EL (cell line): ENCODE results near the gene IFI6.
"Not testable (repeated sequence)": the region's sequence is repeated elsewhere in the genome, so short reads cannot be mapped to it uniquely, and the experiment has no call there.

ENCODE experiments used
- DNase-seq: peaks from one replicate; pipeline ENCODE4 v3.0.0-alpha.2; 2016

IFI6 gene

DNA sequence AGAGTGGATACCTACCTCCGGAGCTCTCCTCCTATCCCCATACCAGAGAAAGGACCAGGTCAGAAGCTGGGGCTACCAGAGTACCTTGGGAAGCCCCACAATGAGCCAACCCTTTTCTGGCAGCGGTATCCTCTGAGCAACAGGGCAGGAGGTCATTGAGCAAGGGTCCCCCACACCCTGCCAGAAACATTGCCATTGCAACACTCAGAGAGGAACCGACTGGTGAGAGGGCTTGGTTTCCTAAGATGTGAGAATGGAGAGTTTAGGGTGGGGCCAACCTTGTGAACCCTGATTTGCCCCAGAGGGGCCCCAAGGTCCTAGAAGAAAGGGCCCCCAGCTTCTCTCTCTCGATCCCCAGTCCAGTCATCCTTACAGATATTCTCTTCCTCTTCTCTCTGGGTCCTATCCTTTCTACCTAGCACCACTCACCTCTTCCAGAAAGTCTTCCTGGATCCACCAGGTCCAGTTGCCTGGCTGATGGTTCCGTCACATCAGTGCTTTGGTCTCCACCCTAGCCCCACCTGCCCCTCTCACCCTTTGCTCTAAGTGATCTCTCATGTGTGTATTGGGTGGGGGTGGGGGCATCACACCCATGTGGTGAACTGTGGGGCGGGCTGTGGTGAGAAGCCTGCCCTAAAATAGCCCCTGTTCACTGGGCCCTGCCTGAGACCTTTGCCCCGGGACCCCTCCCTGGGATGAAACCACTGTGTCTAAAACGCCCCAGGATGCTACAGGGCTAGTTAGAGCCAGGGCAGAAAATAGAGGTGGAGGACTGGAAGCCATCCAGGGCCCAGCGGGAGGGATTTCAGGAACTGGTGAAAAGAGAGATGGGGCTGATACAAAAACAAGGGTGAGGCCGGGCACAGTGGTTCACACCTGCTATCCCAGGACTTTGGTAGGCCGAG, 45.7 kb downstream of the IFI6 start:
- DNase-seq, result no peak

DNA sequence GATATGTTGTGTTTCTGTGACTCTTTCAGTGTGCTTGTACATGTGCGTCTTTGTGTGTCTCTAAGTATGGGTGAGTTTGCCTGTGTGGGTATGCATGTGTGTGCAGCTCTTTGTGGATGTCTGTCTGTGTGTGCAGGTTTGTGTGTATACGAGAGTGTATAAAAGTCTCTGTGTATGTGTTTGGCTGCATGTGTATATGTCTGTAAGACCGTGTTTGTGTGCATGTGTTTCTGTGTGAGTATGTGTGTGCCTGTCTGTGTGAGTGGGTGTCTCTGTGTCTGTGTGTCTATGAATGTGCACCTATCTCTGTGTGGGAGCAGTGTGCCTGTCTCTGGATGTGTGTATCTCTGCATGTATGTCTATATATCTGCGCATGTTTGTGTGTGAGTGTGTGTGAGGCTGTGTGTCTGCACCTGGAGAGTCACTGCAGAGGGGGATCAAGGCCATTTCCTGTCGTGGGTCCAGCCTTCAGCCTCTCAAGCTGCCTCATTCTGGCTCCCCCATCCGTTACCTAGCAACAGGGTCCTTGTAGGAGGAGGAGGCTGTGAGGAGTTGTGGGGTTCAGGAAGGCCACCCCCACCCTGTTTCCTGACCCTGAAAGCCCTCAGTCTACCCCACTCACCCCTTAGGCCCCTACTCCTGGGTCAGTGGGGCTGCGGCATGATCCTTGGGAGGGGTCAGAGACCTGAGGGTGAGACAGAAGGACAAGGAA, 47.4 kb downstream of the IFI6 start:
- DNase-seq, result no peak

DNA sequence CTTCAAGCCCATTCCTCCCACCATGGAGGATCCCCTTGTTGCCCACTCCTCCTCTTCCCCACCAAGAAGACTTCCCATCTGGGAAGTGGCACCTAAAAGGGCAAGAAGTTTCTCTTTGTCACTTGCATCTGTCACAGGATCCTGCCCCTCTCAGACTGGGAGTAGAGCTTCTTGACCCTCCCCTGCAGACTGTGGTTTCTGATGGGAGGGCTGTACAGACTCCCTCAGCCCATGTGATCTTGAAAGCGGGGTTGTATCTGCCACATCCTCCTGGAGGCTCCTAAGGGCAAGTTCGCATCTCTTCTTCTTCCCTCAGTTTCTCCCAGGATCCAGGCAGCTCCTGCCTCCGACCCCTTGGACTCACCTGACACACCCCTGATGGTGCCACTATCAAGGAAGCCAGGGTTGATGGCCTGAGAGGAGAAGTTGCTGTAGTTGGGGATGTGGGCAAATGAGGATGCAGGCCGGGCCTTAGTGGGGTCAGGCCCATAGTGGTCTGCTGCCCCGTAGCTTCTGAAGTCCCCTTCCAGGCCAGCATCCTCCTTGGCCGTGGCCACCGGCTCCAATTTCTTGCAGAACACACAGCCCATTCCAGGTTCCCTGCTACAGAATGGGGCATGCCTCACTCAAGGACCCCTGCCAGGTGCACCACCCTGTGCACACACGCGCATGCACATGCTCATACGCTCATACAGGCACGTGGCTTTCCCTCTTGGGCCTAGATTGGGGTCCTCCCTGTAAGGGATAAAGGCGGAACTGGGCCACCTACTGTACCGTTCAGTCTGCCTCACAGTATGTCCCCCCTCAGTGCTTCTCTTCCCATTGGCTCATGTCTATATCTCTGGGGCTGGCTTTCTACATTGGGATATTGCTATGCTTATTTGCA, 48.4 kb downstream of the IFI6 start:
- DNase-seq, result no peak

DNA sequence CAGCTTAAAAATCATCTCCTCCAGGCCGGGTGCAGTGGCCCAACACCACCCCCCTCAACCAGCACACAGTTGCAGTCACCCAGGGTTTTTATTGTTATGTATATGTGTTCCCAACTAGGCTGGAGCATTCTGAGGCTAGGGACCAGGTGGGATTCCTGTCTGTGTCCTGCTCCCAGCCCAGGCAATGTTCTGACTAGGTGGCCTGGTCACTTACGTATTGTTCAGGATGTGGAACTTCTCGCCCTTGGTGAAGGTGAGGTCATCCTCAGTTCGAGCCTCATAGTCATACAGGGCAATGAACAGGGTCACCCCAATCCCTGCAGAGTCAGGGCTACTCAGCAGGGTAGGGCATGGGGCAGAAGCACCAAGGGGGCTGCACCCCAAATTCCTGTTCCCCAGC, 49.2 kb downstream of the IFI6 start:
- DNase-seq, result no peak

DNA sequence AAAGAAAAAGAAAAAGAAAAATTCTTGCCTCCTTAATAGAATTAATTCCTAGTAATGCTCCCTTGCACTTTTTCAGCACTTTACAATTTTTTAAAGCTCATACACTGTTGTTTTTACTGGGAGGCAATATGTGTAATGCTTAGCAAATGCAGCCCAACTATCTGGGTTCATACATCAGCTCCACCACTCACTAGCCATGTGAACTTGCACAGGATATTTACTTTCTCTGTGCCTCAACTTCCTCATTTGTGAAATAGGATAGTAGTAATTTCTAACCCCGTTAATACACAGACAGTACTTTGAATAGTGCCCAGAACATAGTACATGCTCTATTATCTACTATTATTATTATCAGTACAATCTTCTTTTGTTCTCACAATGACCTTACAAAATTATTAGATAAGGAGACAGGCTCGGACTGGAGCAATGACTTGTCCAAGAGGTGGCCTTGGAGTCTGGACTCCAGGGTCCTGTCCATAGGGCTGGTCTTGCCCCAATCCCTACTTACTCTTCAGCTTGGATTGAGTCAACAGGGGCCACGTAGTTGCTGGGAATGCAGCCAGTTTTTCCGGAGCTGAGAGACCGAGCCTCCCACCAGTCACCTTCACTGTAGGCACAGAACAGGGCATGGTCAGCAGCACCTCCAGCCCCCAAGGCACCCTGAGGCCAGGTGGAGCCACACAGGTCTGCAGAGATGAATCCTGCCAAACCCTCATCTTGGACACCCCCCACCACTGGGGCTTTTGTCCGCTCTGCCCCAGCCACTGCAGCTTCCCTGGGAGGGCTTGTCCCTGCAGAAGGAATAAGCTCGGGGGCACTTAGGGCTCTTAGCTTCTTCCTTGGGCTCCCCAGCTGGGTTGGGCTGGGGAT, 50.7 kb downstream of the IFI6 start:
- DNase-seq, result peak; percentile 52

DNA sequence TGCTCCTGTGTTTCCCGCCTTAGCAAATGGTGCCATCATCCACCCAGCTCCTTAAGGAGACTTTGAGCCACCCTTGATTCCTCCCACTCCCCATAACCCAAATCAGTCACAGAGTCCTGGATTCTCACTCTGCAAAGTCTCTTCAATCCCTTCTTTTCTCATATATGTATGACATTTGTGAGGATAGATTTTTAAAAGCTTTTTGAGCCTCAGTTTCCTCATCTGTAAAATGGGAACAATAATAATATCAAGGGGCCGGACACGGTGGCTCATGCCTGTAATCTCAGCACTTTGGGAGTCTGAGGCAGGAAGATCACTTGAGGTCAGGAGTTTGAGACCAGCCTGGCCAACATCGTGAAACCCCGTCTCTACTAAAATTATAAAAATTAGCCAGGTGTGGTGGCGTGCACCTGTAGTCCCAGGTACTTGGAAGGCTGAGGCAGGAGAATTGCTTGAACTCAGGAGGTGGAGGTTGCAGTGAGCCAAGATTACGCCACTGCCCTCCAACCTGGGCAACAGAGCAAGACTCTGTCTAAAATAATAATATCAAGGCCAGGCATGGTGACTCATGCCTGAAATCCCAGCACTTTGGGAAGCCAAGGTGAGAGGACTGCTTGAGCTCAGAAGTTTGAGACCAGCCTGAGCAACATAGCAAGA, 52.1 kb downstream of the IFI6 start:
- not testable (repeated sequence) for DNase-seq

DNA sequence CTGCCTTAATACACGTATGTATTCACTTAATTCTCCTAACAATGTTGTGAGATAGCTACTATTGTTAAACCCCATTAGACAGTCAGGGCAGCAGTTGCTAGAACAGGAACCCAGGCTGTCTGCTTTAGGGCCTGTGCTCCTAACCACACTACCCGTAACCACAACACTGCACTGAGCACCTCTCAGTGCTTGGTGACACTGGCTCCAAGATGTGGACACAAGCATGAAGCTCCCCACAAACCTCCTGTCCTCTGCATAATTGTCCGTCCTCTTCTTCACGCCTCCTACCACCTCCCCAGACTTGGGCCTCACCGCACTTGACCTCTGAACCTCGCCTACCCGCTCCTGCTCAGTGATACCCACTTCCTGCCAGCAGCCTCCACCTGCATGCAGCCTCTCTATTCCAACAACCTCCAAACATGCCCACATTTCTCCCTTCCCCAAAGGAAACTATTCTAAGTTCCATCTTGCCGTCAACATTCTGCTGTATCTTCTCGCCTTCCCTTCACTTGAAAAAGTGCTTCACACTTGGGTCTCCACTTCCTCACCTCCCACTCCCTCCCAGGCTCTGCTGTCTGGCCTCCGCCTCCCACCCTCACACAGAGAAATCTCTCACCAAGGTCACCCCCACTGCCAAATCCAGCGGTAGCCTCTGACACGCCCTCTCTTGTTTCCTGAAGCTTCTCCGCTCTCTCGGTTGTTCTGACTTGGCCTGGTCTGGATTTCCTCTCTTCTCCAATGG, 53.5 kb downstream of the IFI6 start:
- DNase-seq, result no peak

DNA sequence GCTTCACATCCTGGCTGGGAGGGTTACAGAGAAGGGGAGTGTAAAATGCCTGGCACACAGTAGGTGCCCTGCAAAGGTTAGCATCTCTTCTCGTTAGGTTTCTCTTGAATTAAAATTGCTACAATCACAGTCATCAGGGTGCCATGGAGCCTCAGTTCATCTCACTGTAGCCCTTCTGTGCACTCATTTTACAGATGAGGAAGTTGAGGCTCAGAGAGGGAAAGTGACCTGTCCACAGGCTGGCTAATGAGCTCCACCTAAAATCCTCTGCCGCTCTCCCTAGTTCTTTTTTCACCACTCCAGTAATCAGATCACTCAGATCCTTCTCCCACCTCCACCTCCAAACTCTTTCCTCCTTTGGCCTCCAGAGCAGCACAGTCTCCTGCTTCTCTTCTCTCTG, 54.6 kb downstream of the IFI6 start:
- no peak for DNase-seq

DNA sequence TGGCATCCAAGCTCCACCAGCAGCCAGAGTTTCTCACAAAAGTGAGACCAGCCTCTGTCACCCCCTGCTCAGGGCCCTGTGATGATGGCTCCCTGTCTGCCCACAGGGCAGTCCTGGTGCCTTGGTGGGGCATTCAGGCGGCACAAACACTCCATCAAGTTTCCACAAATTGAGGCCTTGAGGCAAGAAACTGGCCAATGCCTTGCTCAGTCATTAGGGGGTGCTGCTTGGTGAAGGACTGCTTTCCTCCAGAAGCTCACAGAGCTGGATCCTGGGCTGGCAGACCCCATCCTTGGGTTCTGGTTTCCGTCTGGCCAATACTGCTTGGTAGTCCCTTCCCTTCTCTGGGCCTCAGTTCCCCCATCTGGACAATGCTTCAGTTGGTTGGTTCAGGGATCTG, 55.6 kb downstream of the IFI6 start:
- DNase-seq, result no peak
